ENCODE results near the gene KRT25. TPM values are rescaled to one million over a fixed set of nuclear protein-coding genes. Genes with fewer than 3 reads are reported as not detected.

Gene KRT25
- total RNA-seq, 2 experiments from 2014 or later, result not detected

DNA sequence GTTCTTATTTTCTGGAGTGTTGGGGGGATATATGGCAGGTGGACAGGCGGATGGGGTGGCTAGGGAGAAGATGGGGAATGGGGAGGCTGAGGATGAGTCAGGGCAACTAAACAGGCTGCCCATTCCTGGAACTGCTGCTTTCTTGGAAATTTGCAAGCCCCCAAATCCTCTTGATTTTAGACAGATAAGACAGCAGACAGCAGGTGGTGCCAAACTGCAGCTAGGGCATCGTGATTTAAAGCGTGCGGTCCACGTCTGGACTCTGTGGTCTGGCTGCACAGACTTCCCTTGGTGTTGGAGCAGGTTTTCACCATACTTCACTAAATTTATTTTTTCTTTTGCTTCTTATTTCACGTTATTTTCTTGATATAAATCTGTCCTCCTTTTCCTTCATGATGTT lies 40.7 kb downstream of the KRT25 start:
- no peaks in the 10 kb centered on the region for H3K79me2 ChIP-seq (ENCODE audit: insufficient read depth, low read depth, low read length)
- H3K9me2 ChIP-seq (ENCODE audit: insufficient read depth, low read length), result no peaks in the 10 kb centered on the region
- no peaks in the 10 kb centered on the region for H3K9me3 ChIP-seq (ENCODE audit: low read length)
- no peaks in the 10 kb centered on the region for H3K4me1 ChIP-seq (ENCODE audit: insufficient read depth, low read length, poor library complexity, severe bottlenecking)
- H3K36me3 ChIP-seq (ENCODE audit: insufficient read depth, low read length), result no peaks in the 10 kb centered on the region
- ChIA-PET CTCF (ENCODE audit: unreplicated experiment) (no interaction called here), POLR2A (no interaction called here)
- no peak for DNase-seq (ENCODE audit: low spot score)
- H2AFZ ChIP-seq (ENCODE audit: low read length), result no peak overlapping the region
- BruUV-seq (replicated peaks), result no TSS peak
- H3K4me3 ChIP-seq (ENCODE audit: low read depth, low read length, poor library complexity, severe bottlenecking), result no peak overlapping the region
- H3K27ac ChIP-seq (ENCODE audit: low read depth, low read length, poor library complexity, severe bottlenecking), result no peak overlapping the region
- intact Hi-C loops (cut with micrococcal nuclease; ENCODE audit: unreplicated experiment), result no loop called here
- H4K20me1 ChIP-seq (ENCODE audit: insufficient read depth, low read length), result no peaks in the 10 kb centered on the region
- no peak overlapping the region for H3K4me2 ChIP-seq (ENCODE audit: low read length)
- TF ChIP-seq, protein P1, sequence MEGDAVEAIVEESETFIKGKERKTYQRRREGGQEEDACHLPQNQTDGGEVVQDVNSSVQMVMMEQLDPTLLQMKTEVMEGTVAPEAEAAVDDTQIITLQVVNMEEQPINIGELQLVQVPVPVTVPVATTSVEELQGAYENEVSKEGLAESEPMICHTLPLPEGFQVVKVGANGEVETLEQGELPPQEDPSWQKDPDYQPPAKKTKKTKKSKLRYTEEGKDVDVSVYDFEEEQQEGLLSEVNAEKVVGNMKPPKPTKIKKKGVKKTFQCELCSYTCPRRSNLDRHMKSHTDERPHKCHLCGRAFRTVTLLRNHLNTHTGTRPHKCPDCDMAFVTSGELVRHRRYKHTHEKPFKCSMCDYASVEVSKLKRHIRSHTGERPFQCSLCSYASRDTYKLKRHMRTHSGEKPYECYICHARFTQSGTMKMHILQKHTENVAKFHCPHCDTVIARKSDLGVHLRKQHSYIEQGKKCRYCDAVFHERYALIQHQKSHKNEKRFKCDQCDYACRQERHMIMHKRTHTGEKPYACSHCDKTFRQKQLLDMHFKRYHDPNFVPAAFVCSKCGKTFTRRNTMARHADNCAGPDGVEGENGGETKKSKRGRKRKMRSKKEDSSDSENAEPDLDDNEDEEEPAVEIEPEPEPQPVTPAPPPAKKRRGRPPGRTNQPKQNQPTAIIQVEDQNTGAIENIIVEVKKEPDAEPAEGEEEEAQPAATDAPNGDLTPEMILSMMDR (conservative IDR thresholded peaks at IDR 0.05; ENCODE audit: low read length), result 0 out of 2 replicates have a peak, but pooled peaks have one; percentile 40
- no peak for TF ChIP-seq EZH2phosphoT487 (IDR thresholded peaks at IDR 0.05; ENCODE audit: borderline replicate concordance, low read depth, low read length)

DNA sequence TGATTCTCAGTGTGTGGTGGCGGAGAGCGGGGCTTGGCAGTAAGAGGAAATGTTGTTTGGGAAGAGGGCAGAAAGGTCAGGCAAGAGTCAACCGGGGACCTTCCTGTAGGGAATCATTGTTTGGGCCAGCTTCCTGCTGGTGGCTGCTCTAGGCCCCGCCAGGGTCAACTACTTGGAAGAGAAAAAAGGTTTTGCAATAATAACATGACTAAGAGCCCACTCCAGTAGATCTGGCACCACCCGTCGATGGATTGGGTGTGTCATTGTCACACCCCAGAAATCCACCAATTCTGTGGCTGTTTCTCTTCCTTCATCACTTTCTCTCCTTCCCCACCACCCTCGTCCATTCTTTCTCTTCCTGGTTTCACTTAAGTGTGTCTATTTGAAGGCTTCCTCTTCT lies 47.4 kb downstream of the KRT25 start:
- no peaks in the 10 kb centered on the region for H3K9me3 ChIP-seq (ENCODE audit: low read length)
- BruUV-seq (replicated peaks), result no TSS peak
- DNase-seq (ENCODE audit: low spot score), result no peak
- no peak overlapping the region for H3K27ac ChIP-seq (ENCODE audit: low read depth, low read length, poor library complexity, severe bottlenecking)
- H2AFZ ChIP-seq (ENCODE audit: low read length), result no peak overlapping the region
- no peaks in the 10 kb centered on the region for H3K36me3 ChIP-seq (ENCODE audit: insufficient read depth, low read length)
- no peaks in the 10 kb centered on the region for H3K9me2 ChIP-seq (ENCODE audit: insufficient read depth, low read length)
- H3K4me2 ChIP-seq (ENCODE audit: low read length), result no peak overlapping the region
- no peaks in the 10 kb centered on the region for H3K4me1 ChIP-seq (ENCODE audit: insufficient read depth, low read length, poor library complexity, severe bottlenecking)
- H3K4me3 ChIP-seq (ENCODE audit: low read depth, low read length, poor library complexity, severe bottlenecking), result no peak overlapping the region
- no peaks in the 10 kb centered on the region for H4K20me1 ChIP-seq (ENCODE audit: insufficient read depth, low read length)
- ChIA-PET CTCF (ENCODE audit: unreplicated experiment) (no interaction called here), POLR2A (no interaction called here)
- H3K79me2 ChIP-seq (ENCODE audit: insufficient read depth, low read depth, low read length), result no peaks in the 10 kb centered on the region
- intact Hi-C loops (cut with micrococcal nuclease; ENCODE audit: unreplicated experiment), result no loop called here
- TF ChIP-seq, protein P1 (conservative IDR thresholded peaks at IDR 0.05; ENCODE audit: low read length), result no peak
- no peak for TF ChIP-seq EZH2phosphoT487 (IDR thresholded peaks at IDR 0.05; ENCODE audit: borderline replicate concordance, low read depth, low read length)

DNA sequence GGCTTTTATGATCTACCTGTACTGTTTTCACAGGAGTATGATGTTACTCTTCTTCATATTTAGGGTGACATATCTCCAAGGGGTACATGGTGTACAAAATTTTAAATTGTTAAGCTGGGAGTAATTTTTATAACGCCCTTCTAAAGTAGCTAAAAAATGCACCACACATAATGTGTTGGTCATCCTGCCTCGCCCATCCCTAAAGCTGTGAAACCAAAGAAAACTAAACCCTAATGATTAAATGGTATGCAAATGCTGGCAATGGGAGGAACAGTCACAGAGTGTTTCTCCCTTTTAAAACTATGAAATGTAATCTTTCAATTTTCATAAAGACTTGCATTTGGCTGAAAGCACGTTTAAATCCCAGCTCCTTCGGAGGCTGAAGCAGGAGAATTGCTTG lies 49.5 kb downstream of the KRT25 start:
- intact Hi-C loops (cut with micrococcal nuclease; ENCODE audit: unreplicated experiment), result no loop called here
- no peak for TF ChIP-seq EZH2phosphoT487 (IDR thresholded peaks at IDR 0.05; ENCODE audit: borderline replicate concordance, low read depth, low read length)
- TF ChIP-seq, protein P1 (conservative IDR thresholded peaks at IDR 0.05; ENCODE audit: low read length), result no peak
- ChIA-PET CTCF (ENCODE audit: unreplicated experiment) (no interaction called here), POLR2A (no interaction called here)
- Histone ChIP-seq H3K9me2 (ENCODE audit: insufficient read depth, low read length) (no peaks in the 10 kb centered on the region), H3K36me3 (ENCODE audit: insufficient read depth, low read length) (no peaks in the 10 kb centered on the region), H3K4me2 (ENCODE audit: low read length) (no peak overlapping the region), H3K79me2 (ENCODE audit: insufficient read depth, low read depth, low read length) (no peaks in the 10 kb centered on the region), H3K4me3 (ENCODE audit: low read depth, low read length, poor library complexity, severe bottlenecking) (no peak overlapping the region), H4K20me1 (ENCODE audit: insufficient read depth, low read length) (no peaks in the 10 kb centered on the region), H2AFZ (ENCODE audit: low read length) (no peak overlapping the region), H3K9me3 (ENCODE audit: low read length) (no peaks in the 10 kb centered on the region), H3K27ac (ENCODE audit: low read depth, low read length, poor library complexity, severe bottlenecking) (no peak overlapping the region), H3K4me1 (ENCODE audit: insufficient read depth, low read length, poor library complexity, severe bottlenecking) (no peaks in the 10 kb centered on the region)
- DNase-seq (ENCODE audit: low spot score), result no peak
- no TSS peak for BruUV-seq (replicated peaks)
